ENCODE results near the gene LEMD2.

Gene LEMD2

GRCh38 chr6:33732817-33733708 lies 55.9 kb downstream of the LEMD2 start:
- no peak for DNase-seq

- DNase-seq = no peak
These were observed 56.5 kb downstream of the LEMD2 start for GRCh38 chr6:33732385-33732784.

GRCh38 chr6:33731751-33732282 lies 57.1 kb downstream of the LEMD2 start:
- no peak for DNase-seq

DNA sequence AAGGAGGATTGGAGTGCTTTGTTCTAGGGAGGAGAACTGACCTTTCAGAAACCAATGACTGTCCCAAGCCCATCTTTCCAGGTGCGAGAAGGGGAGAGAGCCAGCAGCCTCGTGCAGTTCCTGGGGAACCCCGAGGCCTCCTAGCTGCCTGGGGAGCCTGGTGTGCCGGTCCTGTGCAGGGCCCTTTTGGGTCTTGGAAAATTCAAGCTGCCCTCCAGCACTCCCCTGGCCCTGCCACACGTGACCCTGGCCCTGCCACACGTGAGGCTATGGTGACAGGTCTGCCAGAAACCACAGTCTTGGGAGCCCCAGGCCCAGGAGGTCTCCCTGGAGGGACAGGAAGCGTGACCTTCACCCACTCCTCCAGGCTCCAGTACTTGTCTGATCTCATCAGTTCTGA lies 57.9 kb downstream of the LEMD2 start:
- DNase-seq = no peak

GRCh38 chr6:33730611-33731010 lies 58.3 kb downstream of the LEMD2 start:
- DNase-seq = no peak

GRCh38 chr6:33729059-33729458 lies 59.9 kb downstream of the LEMD2 start:
- no peak for DNase-seq

GRCh38 chr6:33728438-33728837 lies 60.5 kb downstream of the LEMD2 start:
- DNase-seq = no peak

DNA sequence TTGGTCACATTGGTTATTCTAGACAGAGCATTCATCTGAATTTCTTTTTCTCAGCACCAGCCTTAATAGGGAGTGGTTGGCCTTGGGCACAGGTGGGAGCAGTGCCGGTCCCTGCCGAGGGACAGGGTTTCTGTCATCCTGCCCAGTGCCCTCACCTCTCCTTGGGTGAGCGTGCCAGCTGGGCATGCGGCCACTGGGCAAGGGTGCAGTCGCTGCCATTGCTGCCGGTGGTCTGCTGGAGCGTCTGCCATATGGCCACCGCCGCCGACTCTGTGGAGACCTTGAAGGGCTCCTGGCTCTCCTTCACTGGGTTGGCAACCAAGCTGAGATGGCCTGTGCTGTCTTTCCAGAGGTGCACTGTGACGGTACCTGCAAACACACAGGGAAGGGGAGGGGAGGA lies 61.0 kb downstream of the LEMD2 start:
- DNase-seq = peak; percentile 45

- DNase-seq = no peak
These were observed 61.8 kb downstream of the LEMD2 start for GRCh38 chr6:33727126-33727525.

DNA sequence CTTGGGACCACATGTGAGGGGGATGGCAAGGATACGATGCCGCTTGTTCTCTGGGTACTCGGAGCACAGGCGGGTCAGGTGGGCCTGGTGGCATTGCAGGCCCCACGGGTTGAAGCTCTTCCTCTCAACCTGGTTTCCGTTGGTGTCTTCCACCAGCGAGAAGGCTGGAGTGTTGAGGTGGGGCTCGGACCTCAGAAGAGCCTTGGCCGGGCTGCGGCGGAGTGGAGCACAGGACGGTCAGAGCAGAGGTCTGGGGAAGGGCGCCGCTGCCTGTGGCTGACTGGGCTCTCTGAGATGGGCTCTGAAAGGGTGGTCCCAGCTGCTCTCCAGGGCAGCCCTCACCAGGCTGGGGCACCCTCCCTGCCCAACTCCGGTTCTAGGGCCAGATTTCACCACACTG lies 62.2 kb downstream of the LEMD2 start:
- no peak for DNase-seq

GRCh38 chr6:33725891-33726673 lies 62.8 kb downstream of the LEMD2 start:
- DNase-seq = no peak

DNA sequence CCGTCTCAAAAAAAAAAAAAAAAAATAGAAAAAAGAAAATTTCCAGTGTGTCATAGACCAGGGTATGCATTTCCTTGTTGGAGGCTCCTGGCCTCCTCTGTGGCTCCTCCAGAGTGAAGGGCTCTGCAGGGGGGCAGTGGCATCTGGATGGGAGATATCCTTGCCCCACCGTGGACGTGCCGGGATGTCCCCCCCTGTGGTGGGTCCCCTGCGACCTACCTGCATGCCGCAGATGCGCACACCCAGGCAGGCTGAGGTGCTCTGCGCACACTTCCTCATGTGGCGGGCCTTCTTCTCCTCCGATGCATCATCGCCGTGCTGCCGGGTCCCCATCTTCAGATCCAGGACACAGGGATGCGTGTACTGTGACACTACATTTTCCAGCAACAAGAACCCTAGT lies 63.7 kb downstream of the LEMD2 start:
- no peak for DNase-seq

DNA sequence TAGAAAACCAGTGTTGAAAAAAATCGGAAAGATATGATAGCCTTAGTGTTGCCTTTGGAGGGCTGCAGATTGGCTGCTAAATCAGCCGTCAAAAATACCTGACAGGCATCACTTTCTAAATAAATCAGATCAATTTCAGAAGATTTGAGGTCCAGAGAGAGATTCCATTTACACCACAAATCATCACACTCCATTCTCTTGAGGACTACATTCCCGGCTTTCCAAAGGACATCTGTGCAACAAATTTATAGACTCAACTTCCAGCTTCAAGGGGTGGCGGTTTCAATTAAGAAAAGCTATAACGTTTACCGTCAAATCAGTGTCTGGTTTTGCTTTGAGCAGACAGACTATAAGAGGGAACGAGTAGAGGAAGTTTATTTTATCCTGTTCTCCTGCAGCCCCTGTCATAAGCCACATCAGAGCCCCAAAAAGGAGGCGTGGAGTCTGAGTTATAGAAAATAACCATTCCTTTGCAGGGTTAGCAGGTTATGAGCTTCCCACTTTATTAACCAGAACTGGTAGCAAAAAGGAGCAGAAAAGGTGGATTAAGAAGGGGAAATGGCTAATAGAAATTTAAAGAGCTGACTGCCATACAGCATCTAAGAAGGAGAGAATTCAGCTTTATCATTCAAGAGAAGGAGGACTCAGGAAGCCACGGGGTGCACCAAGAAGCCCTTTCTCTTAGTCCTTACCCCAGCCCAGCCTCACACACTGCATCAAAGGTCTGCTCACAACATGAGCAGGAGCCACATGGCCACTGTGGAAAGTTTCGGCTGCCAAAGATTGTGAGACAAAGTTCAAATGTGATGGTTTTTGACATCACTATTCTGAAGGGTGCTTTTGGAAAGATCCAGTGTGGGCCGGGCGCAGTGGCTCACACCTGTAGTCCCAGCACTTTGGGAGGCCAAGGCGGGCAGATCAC lies 64.6 kb downstream of the LEMD2 start:
- DNase-seq = no peak

- DNase-seq = no peak
These were observed 65.4 kb downstream of the LEMD2 start for GRCh38 chr6:33723371-33724085.

- DNase-seq = no peak
These were observed 66.8 kb downstream of the LEMD2 start for GRCh38 chr6:33722103-33722623.

- peak; percentile 48 for DNase-seq
These were observed 67.4 kb downstream of the LEMD2 start for GRCh38 chr6:33721508-33721907.

All from NCI-H2029 treated with DMSO at 0.1 percent for 48 hours (cell line).